ENCODE results near the gene OR13C5.

DNA sequence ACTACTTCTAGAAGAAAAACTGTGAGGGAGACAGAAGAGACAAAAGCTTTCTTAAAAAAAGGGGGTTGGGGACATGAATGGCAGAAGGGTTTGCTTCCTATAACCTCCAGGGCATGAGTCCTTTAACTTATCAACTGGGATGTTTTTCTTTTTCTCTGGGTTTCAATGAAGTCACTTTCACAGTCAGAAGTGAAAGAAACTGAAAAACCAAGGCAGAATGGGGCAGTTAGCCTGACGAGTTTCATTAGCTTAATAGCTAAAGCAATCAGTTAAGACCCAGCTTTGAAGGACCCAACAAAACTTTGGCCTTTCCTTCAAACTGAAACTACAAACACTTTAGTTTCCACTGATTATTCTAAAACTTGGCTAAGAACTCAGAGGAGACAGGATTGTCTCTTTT, 34.9 kb downstream of the OR13C5 start:
- no peak for TF ChIP-seq CTCF (IDR thresholded peaks at IDR 0.05)
- TF ChIP-seq POLR2AphosphoS5 (IDR thresholded peaks at IDR 0.05): no peak
